OCI-LY3 (cell line): Measurements from ENCODE around the gene STK4.

ENCODE experiments used
- EZH2phosphoT487 ChIP-seq: fragments of 200-600 bp; shearing (Covaris generic); IDR thresholded peaks from 2 replicates; pipeline ENCODE4 v1.6.1; 2018; ENCODE audit warnings: antibody characterized with exemption, mixed run types, low read depth
- TF ChIP-seq, protein P1 (sequence below): fragments of 200-600, 300-600 bp; sonication (generic); IDR thresholded peaks from 2 replicates; pipeline ENCODE4 v1.5.1; 2014; ENCODE audit warnings: antibody characterized with exemption, low read length, low read depth

DNA sequence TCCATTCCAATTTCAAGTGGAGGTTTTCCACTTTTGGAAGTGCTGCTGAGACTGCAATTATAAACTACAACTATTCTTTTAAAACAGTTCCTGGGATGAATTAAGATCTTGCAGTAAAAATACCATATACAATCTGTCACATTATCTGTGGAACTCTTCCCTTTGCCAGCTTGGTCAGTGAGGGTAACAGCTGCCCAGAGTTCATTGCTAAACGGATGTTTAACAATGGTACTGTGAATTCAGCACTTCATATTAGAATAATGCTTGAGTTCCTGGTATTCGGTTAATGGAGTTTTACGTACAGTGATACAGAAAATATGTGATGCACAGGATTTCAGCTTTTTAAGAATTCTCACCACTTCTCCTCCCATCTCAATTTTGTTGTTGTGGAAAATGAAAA, 83.1 kb downstream of the STK4 start:
- TF ChIP-seq, protein P1, sequence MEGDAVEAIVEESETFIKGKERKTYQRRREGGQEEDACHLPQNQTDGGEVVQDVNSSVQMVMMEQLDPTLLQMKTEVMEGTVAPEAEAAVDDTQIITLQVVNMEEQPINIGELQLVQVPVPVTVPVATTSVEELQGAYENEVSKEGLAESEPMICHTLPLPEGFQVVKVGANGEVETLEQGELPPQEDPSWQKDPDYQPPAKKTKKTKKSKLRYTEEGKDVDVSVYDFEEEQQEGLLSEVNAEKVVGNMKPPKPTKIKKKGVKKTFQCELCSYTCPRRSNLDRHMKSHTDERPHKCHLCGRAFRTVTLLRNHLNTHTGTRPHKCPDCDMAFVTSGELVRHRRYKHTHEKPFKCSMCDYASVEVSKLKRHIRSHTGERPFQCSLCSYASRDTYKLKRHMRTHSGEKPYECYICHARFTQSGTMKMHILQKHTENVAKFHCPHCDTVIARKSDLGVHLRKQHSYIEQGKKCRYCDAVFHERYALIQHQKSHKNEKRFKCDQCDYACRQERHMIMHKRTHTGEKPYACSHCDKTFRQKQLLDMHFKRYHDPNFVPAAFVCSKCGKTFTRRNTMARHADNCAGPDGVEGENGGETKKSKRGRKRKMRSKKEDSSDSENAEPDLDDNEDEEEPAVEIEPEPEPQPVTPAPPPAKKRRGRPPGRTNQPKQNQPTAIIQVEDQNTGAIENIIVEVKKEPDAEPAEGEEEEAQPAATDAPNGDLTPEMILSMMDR: no peak
- TF ChIP-seq EZH2phosphoT487: no peak
